HepG2 (cell line): ENCODE measurements around the gene PRPSAP1. TPM values are rescaled to one million over a fixed set of nuclear protein-coding genes. Genes with fewer than 3 reads are reported as not detected.

Source experiments
- ATAC-seq: fragments of 200-7000 bp; cut with Tn5 transposase; 3 replicates; pipeline ENCODE4 v1.9.1; 2020; ENCODE audit warnings: mild to moderate bottlenecking, moderate library complexity
- BruUV-seq: library from RNA; stranded (reverse); fragments of 400-500 nt; replicated peaks from 2 replicates; lab custom pipeline; 2021; lab: Mats Ljungman, UMichigan
- CTCF ChIA-PET: fragments of 300-600 bp; formaldehyde crosslinking; extraction: SDS; loops from one replicate; lab custom pipeline; 2021; ENCODE audit warnings: low total read pairs, inconsistent platforms, low intra/inter-chr PET ratio; lab: Yijun Ruan, JAX
- POLR2A ChIA-PET: fragments of 350-600 bp; sonication (Branson Sonifier 250); formaldehyde crosslinking; loops from one replicate; lab custom pipeline; 2020; ENCODE audit warnings: antibody characterized with exemption, inconsistent platforms; lab: Yijun Ruan, JAX
- DNase-seq: peaks from one replicate; pipeline ENCODE4 v3.0.0-alpha.2; 2015; ENCODE audit warnings: low spot score
- FAIRE-seq: peaks from 3 replicates; lab custom pipeline; 2011; peaks lifted over from hg19 to GRCh38; lab: Jason Lieb, UNC
- H2AFZ ChIP-seq: one replicate; pipeline ENCODE4 v1.6.1; 2011; ENCODE audit warnings: low read length, inconsistent platforms
- H3K27ac ChIP-seq: fragments of 300-600 bp; 3 replicates; pipeline ENCODE4 v1.8.0; 2011; ENCODE audit warnings: mixed run types, mild to moderate bottlenecking, mixed read lengths, low read length, inconsistent platforms; ENCODE audit not compliant: insufficient read depth; ENCODE audit errors: extremely low read length
- H3K27me3 ChIP-seq, 2 experiments: fragments of 200-600 bp in 1 of 2; 2 replicates in 1 of 2; 3 replicates in 1 of 2; pipeline versions ENCODE4 v1.6.0 to v1.8.0; 2011; ENCODE audit warnings: low read length in 2 of 2, mild to moderate bottlenecking in 2 of 2, moderate library complexity in 2 of 2, inconsistent platforms in 1 of 2; ENCODE audit not compliant: insufficient read depth in 2 of 2, control insufficient read depth in 1 of 2
- H3K36me3 ChIP-seq, 2 experiments: fragments of 200-600 bp in 1 of 2; replicated peaks in 1 of 2; 2 replicates in 1 of 2; 3 replicates in 1 of 2; pipeline versions ENCODE4 v1.5.1 to v1.8.0; 2011; ENCODE audit warnings: low read length in 2 of 2, inconsistent platforms in 1 of 2; ENCODE audit not compliant: insufficient read depth in 2 of 2, control insufficient read depth in 1 of 2
- H3K4me1 ChIP-seq: 2 replicates; pipeline ENCODE4 v1.5.1; 2012; ENCODE audit warnings: low read length, inconsistent platforms; ENCODE audit not compliant: insufficient read depth
- H3K4me2 ChIP-seq: 2 replicates; pipeline ENCODE4 v1.6.0; 2011; ENCODE audit warnings: low read depth, low read length, inconsistent platforms
- H3K4me3 ChIP-seq, 3 experiments: fragments of 200-600 bp in 1 of 3; sonication (generic), shearing (Covaris generic) in 1 of 3; replicated peaks in 1 of 3; 2 replicates each; pipeline ENCODE4 v1.5.1; 2011 to 2016; ENCODE audit warnings: low read length in 3 of 3, inconsistent platforms in 2 of 3, low read depth in 2 of 3, mild to moderate bottlenecking in 2 of 3, control low read depth in 1 of 3, mixed read lengths in 1 of 3; ENCODE audit not compliant: insufficient read depth in 1 of 3
- H3K79me2 ChIP-seq: one replicate; pipeline ENCODE4 v1.6.1; 2011; ENCODE audit warnings: low read length, inconsistent platforms; ENCODE audit not compliant: insufficient read depth
- H3K9ac ChIP-seq: 2 replicates; pipeline ENCODE4 v1.6.0; 2011; ENCODE audit warnings: mild to moderate bottlenecking, low read depth, low read length, inconsistent platforms; ENCODE audit not compliant: insufficient read depth
- H3K9me3 ChIP-seq: 2 replicates; pipeline ENCODE4 v1.5.1; 2012; ENCODE audit warnings: mild to moderate bottlenecking, low read length
- H4K20me1 ChIP-seq: 2 replicates; pipeline ENCODE4 v1.6.0; 2011; ENCODE audit warnings: inconsistent platforms, mild to moderate bottlenecking, low read length, moderate library complexity; ENCODE audit not compliant: insufficient read depth
- CREM ChIP-seq, 2 experiments: sonication (generic) in 1 of 2; formaldehyde crosslinking in 1 of 2; IDR thresholded peaks; 2 replicates each; pipeline versions ENCODE4 v1.4.0 to v1.6.1; 2016 to 2020; ENCODE audit warnings: antibody characterized with exemption in 1 of 2, mild to moderate bottlenecking in 1 of 2, missing genetic modification reagents in 1 of 2
- KLF15 ChIP-seq: sonication (generic); formaldehyde crosslinking; IDR thresholded peaks from 2 replicates; pipeline ENCODE4 v1.8.1; 2023; ENCODE audit warnings: borderline replicate concordance, mild to moderate bottlenecking, inconsistent platforms, missing genetic modification reagents, mixed read lengths
- RBM22 ChIP-seq: fragments of 200-400 bp; formaldehyde crosslinking; optimal IDR thresholded peaks from 2 replicates; pipeline ENCODE3; 2017; ENCODE audit warnings: mild to moderate bottlenecking, low read length, moderate library complexity
- SALL2 ChIP-seq: sonication (generic); formaldehyde crosslinking; IDR thresholded peaks from 2 replicates; pipeline ENCODE4 v1.8.1; 2023; ENCODE audit warnings: mild to moderate bottlenecking, missing genetic modification reagents, inconsistent platforms
- WGBS: methylation state at CpG from one replicate; pipeline ENCODE4 v1.1.6; 2017; ENCODE audit warnings: low lambda C conversion rate; 5-methylcytosine and 5-hydroxymethylcytosine counted together
- in situ Hi-C: cut with HindIII; loops from 2 replicates; pipeline ENCODE4 v1.10.0; 2017; ENCODE audit warnings: low pct_unique_long_range_greater_than_20kb; ENCODE audit not compliant: extremely low pct_ligation_motif_present
- intact Hi-C: fragments of 100-400 bp; cut with micrococcal nuclease; formaldehyde crosslinking; loops from one replicate; pipeline ENCODE4 v1.10.0; 2022; ENCODE audit not compliant: unreplicated experiment
- polyA plus RNA-seq, 8 experiments: library from polyadenylated mRNA; depleted of rRNA in 3 of 8; stranded (reverse) in 7 of 8; unstranded in 1 of 8; fragments of >200 nt; fragmentation: Illumina TruSeq in 4 of 8; extraction: Trizol in 4 of 8; gene quantifications; 2 replicates each; pipeline versions ENCODE4 v1.2.1 to v1.2.3, GENCODE V29; 2011 to 2016; ENCODE audit warnings: low read depth in 4 of 8, missing spikeins in 1 of 8, mixed read lengths in 1 of 8; ENCODE audit not compliant: insufficient read depth in 1 of 8
- total RNA-seq, 5 experiments: library from RNA; depleted of rRNA; stranded (reverse); fragments of >200 nt; fragmentation: Illumina TruSeq; extraction: Trizol; gene quantifications; 2 replicates each; pipeline ENCODE4 v1.2.3, GENCODE V29; 2016; ENCODE audit warnings: low read depth in 1 of 5
- TF ChIP-seq, protein P1 (sequence below): sonication (generic); formaldehyde crosslinking; IDR thresholded peaks from 2 replicates; pipeline ENCODE4 v1.4.0; 2020; ENCODE audit warnings: missing genetic modification reagents

The PRPSAP1 gene
- total and polyA plus RNA-seq, 2 of the 13 experiments (the other 11 are each of a cell fraction or from before 2014, with no cell fraction given) = 91.1 to 314 TPM

DNA sequence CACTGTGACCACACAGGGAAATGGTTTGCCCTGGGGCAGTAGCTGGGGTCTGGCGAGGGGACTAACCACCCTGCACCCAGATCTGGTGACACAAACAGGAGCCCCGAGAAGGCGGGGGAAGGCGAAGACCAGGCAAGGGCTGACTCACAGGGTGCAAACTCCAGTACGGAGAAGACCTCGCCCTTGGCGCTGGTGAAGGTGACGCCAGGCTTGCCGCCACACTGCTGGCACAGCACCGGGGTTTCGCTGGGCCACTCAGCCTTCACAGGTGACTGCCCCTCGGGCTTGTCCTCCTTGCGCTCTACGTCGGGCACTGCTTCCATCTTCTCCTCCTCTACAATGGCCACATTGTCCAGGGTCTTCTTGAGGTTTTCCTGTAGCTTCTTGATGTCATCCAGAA lies 42.3 kb upstream of the PRPSAP1 start:
- no peak overlapping the region for H2AFZ ChIP-seq
- H3K9ac ChIP-seq = no peak overlapping the region
- no peaks in the 10 kb centered on the region for H3K9me3 ChIP-seq
- no peaks in the 10 kb centered on the region for H3K4me1 ChIP-seq
- DNase-seq (no peak), FAIRE-seq (no peak), ATAC-seq (no peak)
- intact Hi-C loops (no loop called here), in situ Hi-C loops (loop anchor here (5.0 kb wide), 1 partner anchor 94 kb away; no protein-coding TSS in a partner anchor)
- TSS peak; percentile 24 for BruUV-seq
- H3K27me3 ChIP-seq = no peaks in the 10 kb centered on the region
- no peak overlapping the region for H3K27ac ChIP-seq
- H3K4me3 ChIP-seq = no peak overlapping the region
- H3K4me2 ChIP-seq = no peak overlapping the region
- 95% methylated on average over 15 of the region's 15 CpGs for WGBS
- H4K20me1 ChIP-seq = peaks cover 4% of the 10 kb centered on the region; the same call in 1 of the 2 replicates
- TF ChIP-seq CREM (IDR thresholded peaks at IDR 0.05) = no peak
- TF ChIP-seq CREM (CRISPR knock-in tag; IDR thresholded peaks at IDR 0.05) = peak; percentile 15; the same call in 1 of the 2 replicates
- TF ChIP-seq KLF15 (CRISPR knock-in tag) = no peak
- CTCF ChIA-PET = no interaction called here
- POLR2A ChIA-PET = no interaction called here
- no peaks in the 10 kb centered on the region for H3K79me2 ChIP-seq
- H3K36me3 ChIP-seq = peaks cover 64 to 80% of the 10 kb centered on the region in 2 experiments

DNA sequence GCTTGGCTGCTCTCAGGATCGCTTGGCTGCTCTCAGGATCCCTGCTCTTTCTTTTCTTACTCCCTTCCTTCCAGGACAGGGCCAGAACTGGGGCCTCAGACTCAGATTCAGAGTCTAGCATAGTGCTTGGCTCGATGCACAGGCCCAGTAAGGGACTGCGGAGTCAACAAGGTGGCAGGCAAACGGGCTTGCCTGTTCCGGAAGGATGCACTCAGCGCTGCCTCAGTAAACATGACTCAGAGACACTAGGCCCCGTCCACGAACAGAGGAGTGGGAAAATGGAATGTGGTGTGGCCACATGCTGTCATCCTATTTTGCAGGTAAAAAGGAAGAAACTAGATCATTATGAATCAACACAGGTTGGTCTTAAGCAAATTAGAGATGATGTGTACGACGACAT lies 40.5 kb upstream of the PRPSAP1 start:
- intact Hi-C loops = no loop called here
- Histone ChIP-seq H3K9ac (no peak overlapping the region), H4K20me1 (peaks cover 5% of the 10 kb centered on the region; the same call in 1 of the 2 replicates), H3K4me3 (no peak overlapping the region), H3K79me2 (no peaks in the 10 kb centered on the region), H3K36me3 (peaks cover 51 to 64% of the 10 kb centered on the region in 2 experiments), H3K4me2 (no peak overlapping the region), H3K9me3 (no peaks in the 10 kb centered on the region), H3K27me3 (no peaks in the 10 kb centered on the region), H2AFZ (no peak overlapping the region), H3K4me1 (peaks cover 8% of the 10 kb centered on the region; the same call in 1 of the 2 replicates), H3K27ac (no peak overlapping the region)
- FAIRE-seq (no peak), ATAC-seq (no peak), DNase-seq (no peak)
- ChIA-PET CTCF (no interaction called here), POLR2A (interaction anchor here (0.8 kb wide), 1 partner anchor 19 kb away, joined by 3 read pairs; no protein-coding TSS in a partner anchor)
- in situ Hi-C loops = no loop called here
- TF ChIP-seq SALL2 (CRISPR knock-in tag) (no peak), RBM22 (no peak)
- TF ChIP-seq, protein P1, sequence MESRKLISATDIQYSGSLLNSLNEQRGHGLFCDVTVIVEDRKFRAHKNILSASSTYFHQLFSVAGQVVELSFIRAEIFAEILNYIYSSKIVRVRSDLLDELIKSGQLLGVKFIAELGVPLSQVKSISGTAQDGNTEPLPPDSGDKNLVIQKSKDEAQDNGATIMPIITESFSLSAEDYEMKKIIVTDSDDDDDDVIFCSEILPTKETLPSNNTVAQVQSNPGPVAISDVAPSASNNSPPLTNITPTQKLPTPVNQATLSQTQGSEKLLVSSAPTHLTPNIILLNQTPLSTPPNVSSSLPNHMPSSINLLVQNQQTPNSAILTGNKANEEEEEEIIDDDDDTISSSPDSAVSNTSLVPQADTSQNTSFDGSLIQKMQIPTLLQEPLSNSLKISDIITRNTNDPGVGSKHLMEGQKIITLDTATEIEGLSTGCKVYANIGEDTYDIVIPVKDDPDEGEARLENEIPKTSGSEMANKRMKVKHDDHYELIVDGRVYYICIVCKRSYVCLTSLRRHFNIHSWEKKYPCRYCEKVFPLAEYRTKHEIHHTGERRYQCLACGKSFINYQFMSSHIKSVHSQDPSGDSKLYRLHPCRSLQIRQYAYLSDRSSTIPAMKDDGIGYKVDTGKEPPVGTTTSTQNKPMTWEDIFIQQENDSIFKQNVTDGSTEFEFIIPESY (CRISPR knock-in tag) = 0 out of 2 replicates have a peak, but pooled peaks have one; percentile 10
- WGBS = 96% methylated on average over 10 of the region's 10 CpGs
- no TSS peak for BruUV-seq
